Superior temporal gyrus (tissue), 1 donor: ENCODE results near the gene HHIPL1.
A peak's percentile ranks its signal among the peaks of the same experiment; 100 is the strongest.

Source experiments
- DNase-seq: peaks from one replicate; pipeline ENCODE4 v3.0.0-alpha.2; 2016; ENCODE audit errors: extremely low spot score

The HHIPL1 gene

DNA sequence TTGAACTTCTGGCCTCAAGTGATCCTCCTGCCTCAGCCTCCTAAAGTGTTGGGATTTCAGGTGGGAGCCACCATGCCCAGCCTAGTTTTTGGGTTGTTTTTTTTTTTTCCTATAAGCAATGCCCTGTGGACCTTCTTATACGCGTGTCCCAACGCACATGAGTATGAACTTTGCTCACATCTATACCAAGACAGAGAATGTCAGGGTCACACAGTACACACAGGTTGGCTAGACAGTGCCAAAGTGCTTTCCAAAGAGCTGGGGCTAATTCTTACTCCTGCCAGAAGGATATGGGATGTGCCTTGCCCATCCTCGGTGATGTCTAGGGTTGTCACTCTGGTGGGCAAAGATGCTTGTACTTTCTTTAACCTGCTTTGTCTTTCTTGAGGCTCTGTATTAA lies 33.3 kb upstream of the HHIPL1 start:
- DNase-seq = no peak

DNA sequence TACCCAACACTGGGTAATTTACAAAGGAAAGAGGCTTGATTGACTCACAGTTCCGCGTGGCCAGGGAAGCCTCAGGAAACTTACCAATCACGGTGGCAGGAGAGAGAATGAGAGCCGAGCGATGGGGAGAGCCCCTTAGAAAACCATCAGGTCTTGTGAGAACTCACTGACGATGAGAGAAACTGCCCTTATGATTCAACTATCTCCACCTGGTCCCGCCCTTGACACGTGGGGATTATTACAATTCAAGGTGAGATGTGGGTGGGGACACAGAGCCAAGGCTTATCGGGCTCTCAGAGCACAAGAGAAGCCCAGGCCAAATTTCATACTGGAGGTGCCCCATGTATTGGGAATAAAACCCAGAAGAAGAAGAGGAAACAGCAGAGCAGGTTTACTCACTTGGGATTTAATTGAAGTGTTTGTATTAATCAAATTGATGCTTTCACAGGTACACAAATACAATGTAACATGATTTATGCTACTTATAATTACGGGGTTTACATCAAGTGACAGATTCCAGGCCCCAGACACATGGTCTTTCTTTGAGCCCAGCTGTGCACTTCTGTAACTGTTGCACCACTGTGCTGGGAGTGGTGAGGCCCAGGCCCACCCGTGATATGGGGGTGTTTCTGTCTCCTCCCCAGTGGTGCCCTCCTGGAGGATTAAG lies 32.7 kb upstream of the HHIPL1 start:
- DNase-seq = no peak

DNA sequence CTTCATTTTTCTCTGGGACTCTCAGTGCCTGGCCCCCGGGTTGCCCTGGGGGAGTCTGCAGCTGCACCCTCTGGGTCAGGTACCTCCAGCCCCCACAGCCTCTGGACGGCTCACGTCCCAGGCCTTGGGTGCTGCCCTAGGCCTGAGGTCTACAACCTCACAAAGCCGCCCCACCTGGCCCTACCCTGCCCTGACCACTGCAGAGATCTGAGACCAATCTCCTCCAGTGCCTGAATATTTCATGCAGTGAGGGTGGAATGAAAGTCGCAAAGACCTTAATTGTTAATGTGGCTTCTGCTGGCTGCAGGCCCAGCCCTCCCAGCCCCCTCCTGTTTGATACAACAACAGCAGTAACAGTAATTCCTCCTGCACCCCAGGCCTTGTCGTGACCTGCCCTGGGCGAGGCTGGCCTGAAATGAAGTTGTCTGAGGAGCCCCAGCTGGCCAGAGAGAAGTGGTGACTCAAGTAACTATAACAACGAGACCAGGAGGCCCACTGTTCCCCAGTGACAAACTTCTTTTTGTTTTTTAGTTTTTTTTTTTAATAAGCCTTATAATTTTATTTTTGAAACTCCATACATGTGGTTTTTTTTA lies 32.1 kb upstream of the HHIPL1 start:
- DNase-seq = no peak

DNA sequence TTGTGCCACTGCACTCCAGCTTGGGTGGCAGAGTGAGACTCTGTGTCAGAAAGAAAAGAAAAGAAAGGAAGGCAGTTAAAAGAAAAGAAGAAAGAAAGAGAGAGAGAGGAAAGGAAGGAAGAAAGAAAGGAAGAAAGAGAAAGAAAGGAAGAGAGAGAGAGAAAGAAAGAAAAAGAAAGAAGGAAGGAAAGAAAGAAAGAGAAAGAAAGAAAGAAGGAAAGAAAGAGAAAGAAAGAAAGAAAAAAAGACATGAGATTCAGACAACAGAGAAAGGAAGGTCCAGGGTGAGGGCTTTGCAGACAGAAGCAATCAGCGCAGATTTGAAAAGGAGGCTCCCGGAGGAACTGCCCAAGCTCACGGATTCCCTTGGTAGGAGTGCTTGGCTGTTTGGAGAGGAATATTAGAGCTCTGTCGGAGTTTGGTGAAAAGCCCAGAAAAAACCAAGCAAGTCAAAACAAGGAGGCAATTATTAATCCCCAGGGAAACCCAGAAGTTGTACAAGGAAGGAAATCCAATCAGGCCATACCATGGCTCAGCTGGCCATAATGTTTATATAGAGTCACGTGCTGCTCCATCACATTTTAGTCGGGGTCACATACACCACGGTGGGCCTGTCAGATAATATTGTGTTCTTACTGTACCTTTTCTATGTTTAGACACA lies 29.3 kb upstream of the HHIPL1 start:
- no peak for DNase-seq

DNA sequence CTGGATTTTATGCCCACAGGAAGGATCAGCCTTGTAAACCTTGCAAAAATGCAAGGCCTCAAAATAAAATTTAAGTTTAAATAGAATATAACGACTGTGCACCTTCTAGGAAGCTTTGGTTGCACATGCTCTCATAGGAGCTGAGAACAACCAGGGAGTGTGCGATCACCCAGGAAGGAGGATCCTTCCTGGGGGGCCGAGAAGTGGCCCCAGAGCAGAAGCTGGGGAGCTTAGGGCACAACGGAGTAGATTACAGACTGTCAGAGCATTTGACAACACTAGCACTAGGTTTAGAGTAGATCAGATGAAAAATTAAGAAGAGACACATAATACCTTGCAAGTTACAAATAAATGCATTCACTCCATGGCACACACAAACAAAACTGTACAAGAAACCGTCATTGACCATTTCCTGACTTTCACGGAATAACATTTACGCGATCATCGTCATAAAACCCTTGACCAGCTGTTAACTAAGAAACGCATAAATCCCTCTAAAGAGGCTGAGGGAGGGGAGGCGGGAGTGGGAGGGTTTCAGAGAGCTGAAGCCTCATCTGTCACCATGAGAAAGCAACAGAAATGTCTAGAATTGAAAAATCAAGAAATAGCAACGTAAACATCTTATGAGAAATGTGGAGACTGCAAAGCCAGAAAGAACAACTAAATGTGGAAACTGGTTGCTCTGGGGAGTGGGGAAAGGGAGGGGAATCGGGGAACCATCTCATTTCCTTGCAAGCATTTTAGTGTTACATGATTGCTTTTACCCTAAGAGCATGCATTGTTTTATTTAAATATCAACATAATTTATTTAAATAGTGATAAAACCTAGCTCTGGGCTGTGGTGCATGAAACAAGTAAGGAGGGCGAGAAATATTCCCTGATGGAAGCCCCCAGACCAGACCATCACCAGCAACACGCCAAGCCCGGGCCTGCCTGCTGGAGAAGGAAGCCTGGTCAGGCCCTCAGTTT lies 27.8 kb upstream of the HHIPL1 start:
- DNase-seq = no peak

DNA sequence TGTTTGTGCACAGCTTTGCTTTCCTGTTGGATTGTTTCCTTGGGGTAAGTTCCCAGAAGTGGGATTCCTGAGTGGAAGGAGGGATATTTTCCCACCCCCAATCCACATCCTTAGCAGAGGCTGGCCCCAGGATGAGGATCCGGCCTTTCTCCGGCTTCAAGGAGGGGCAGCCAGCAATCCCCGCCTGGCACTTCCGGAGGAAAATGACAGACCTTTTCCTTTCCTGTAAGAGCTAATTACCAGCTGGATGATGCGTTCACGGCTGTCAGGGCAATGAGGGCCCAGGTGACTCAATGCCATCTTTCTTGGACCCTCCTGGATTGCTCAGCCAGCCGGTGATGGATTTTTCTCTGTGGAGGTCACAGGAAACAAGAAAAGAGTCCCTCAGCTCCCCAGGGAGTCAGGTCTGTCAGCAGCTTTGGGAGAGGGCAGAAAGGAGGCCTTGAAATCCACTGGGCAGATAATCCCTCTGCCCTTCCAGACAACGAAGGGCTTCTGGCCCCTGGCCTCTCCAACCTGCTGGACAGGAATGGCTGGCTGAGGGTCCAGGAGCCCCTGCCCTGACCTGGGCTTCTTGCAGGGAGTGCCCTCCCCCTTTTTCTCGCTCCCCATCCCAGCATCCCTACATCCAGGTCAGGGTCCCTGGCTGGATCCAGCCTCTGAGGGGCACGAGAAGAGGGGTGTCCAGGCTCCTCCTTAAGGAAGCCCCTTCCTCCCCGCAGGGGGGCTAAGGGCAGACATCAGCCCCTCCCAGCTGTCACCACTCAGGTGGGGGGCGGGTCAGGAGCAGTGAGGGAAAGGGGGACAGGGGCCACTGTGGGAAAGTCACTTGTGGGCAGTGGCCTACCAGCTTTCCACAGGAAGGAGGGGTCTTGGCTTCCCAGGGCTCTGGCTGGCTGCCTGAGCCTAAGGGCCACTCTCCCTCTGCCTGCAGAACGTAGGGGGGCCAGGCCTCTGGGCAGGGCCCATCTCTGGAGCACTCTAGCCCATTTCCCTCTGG lies 24.8 kb upstream of the HHIPL1 start:
- no peak for DNase-seq

DNA sequence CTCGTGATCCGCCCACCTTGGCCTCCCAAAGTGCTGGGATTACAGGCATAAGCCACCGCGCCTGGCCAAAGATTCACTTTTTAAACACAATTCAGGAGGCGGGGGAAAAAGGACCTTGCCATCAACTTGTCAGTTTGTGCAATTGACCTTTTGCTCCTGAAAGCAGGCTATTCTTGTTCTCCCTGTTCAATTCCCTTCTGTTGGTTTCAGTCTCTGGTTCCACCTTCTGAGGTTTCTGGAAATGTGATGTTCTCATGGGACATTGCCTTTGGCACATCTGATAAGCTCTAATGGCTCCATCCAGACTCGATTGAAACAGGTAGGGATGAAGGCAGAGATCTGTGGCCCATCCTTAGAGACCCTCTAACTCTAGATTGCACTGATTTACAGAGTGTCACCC lies 23.0 kb upstream of the HHIPL1 start:
- no peak for DNase-seq

DNA sequence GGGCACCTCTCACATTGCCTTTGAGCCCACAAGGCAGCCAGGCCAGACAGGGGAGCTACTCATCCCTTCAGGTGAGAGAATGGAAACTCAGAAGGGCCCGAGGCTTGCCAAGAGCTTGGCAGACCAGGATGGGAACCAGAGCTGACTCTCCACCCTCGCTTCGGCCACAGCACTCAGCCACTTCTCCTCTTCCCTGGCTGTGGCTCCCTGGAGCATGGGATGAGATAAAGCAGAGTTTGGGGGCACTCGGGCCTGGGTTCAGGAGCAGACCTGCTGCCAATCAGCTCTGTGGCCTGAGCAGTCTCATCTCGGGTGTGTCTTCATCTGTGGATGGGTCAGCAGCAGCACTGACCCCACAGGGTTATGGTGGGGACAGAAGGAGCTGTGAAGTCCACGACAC lies 20.9 kb upstream of the HHIPL1 start:
- no peak for DNase-seq

DNA sequence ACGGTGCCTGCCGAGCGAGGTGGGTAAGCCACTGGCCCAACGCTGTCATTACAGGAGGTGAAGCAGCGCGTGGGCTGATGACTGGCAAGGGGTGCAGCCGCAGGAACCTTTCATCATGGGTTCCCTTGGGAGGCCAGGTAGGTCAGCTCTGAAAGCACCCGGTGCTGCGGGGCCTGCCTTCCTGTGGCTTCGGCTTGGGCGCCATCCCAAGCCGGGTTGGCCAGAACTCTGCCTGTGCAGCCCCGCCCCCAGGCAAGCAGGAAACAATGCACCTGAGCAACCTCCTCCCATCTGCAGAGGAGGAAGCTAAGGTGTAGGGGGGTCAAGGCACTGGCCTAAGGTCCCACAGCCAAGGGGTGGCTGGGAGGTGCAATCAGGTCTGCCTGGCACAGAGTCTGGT lies 20.0 kb upstream of the HHIPL1 start:
- DNase-seq = no peak

DNA sequence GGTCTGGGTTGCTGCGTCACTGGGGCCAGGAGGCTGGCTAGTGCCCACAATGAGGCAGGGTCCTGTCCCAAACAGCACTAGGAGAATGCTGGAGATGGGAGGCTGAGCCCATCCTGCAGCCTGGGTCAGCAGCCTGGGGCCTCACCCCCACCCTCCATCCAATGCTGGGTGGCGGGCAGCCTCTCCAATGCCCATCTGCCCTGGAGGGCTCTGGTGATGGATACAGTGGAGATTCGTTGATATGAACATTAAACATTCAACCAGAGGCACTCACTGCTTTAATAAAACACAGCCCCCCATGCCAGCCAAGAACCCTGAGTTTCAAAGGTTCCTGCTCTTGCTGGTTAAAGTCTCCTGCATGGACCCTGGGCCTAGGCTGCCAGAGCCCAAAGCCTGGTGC lies 19.5 kb upstream of the HHIPL1 start:
- DNase-seq = no peak

DNA sequence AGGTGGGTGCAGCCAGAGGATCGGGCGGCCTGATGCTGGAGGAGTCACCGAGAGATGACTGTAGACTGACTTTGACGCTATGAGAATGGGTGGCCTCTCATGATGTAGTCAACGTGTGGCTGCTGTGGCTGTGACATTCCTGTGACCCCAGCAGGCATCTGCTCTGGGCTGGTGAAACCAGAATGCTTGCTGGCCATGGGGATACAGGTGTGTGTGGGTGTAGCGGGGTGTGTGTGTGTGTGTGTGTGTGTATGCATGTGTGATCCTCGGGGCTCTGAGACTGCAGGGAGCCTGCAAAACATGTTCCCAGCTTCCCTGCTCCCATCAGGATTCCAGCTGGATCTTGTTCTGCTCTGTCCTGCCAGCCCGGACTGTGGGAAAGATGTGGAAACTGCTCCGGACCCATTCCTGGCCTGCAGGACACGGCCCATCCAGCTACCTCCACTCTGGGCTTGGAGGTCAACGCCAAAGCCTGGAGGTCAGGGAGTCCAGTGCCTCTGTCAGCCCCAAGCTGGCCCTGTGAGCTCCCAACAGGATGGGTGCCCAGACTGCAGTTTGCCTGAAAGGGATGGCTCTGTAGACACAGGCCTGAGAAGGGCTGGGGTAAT lies 18.8 kb upstream of the HHIPL1 start:
- no peak for DNase-seq

DNA sequence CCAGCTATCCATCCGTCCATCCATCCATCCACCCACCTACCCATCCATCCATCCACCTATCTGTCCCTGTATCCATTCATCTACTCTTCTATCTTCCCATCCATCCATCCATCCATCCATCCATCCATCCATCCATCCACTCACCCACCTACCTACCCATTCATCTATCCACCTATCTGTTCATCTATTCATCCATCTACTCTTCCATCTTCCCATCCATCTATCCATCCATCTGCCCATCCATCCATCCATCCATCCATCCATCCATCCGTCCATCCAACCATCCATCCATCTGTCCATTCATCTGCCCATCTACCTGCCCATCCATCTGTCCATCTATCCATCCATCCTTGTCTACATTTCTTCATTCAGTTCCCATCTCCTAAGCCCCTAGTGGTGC lies 17.8 kb upstream of the HHIPL1 start:
- no peak for DNase-seq

DNA sequence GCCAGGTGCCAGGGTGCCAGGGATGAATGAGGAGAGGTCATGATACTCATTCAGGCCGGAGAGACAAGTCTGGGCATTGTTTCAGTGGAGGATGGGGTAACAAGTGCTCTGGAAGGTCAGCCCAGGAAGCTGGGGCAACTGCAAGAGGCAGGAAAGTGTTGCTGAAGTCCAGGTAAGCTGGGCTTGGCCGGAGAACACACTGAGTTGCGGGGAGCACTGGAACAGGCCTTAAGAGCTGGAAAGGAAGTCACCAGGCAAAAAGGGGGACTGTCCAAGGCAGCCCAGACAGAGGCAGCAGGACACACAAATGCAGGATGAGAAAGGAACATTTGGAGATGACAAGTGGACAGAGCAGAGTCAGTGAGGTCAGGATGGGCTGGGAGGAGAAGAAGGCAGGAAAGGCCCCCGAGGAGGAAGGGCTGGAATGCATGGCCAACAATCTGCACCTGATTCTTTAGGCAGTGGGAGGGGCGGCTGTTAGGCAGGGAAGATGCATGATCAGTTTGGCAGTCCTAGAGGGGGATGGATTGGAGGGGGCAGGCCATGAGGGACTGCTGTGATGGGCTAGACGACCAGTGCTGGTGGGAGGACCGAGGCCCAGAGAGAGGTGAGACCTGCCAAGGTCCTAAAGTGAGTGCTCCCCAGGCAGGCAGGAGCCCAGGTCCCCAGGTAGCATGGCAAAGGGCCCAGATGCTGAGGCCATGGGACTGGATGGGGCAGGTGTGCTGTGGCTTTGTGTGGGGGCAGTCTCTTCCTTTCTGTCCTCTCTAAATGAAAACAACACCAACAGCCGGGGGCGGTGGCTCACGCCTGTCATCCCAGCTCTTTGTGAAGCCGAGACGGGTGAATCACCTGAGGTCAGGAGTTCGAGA lies 17.2 kb upstream of the HHIPL1 start:
- no peak for DNase-seq

DNA sequence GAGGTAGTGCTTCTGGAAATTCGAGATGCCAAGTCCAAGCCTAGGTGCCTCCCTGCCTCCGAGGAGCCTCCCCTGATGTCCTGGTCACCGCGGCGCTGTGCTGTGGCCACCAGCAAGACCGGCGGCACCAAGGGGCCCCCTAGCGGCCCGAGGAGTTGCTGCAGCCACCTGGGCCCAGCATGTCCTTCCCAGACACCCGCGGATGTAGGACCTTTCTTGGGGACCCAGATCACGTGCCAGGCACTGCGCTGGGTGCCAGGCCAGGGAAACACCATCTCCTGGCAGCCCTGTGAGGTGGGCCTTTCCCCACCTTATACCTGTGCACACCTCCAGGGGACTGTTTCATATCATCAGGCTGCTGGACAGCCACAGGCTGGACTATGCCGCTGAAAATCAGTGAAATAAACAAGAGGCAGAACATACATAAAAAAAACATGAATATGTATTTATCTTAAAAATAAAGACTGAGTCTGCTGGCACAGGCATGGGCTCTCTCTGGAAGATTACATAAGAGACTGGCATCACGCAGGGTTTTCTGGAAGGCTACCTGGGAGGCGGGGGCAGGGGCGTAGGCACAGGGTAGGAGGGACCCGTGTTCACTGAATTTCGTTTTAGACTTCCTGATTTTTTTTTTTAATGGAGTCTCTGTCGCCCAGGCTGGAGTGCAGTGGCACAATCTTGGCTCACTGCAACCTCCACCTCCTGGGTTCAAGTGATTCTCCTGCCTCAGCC lies 15.9 kb upstream of the HHIPL1 start:
- DNase-seq = peak; percentile 85

DNA sequence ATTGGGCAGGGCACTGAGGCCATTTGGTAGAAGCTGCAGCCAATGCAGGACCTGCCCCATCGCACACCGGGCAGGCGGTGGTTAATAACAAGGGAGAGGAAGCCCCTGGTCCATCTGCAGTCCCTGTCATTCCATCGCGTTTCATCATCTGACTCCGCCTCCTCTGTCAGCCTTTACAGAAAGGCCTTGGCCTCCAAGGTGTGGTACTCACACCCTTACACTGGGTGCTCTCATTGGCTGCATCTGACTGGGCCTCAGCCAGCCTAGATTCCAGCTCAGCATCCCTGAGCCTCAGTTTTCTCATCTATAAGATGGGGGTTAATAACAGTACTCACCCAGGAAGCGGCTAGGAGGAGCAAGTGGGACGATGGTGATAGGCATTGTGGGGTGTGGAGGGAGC lies 14.7 kb upstream of the HHIPL1 start:
- no peak for DNase-seq

DNA sequence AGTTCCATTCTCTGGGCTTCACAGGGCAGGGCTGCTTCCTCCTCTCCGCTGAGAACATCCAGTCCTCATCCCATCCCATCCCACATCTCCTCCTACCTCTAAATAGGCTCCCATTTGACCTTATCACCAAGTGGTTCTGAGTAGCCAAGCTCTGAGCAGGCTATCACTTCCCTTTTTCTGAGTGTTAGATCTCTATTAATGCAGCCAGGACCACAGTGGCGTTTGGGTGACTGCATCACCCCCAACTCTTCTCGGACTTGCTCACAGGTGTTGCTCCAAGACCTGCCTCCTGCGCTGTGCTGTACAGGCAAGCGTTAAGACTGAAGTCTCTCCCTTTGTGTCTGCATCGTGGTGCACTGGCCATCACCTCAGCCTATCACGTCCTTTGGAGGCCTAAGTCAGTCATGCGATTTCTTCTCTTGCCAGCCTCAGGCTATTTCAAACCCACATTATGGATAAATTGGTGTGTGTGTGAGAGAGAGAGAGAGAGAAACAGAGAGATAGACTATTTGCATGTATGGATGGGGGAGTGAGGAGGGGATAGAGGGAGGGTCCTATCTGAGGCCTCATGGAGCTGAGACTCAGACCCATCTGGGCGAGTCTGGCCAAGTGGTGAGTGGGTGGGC lies 12.4 kb upstream of the HHIPL1 start:
- no peak for DNase-seq

DNA sequence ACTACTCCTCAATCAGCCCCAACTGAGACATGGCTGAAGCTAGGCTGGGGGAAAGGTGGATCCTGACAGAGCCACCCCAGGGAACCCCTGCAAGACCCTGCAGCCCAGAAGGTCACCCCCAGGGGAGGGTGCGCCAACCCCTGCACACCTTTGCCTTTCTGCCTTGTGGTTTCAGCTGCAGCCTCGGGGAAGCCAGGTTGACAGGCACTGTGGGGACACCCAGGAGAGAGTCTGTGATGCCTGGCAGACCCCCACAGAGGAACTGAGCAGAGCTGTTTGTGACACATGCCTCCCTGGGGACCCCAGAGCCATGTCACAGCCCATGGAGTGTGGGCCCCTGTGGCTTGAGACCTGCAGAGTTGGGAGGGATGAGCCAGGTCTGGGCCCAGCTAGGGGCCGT lies 11.8 kb upstream of the HHIPL1 start:
- DNase-seq = no peak

DNA sequence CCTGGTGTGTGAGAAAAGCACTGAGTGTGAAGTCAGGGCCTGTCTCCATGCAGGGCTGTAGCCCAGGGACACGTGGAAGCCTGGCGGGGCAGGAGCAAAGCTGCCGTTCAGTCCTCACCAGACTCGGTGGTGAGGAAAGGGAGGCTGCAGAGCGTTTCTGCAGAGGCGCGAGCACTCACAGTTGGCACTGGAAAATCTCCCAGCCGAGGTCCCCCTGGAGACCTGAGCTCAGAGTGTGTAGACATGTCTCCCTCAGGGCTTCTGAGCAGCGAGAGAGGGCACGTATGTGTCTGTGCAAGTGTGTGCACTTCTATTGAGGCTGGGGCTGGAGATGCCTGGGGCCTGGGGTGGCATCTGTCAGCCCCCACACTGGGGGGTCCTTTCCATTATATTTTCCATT lies 11.0 kb upstream of the HHIPL1 start:
- DNase-seq = no peak

DNA sequence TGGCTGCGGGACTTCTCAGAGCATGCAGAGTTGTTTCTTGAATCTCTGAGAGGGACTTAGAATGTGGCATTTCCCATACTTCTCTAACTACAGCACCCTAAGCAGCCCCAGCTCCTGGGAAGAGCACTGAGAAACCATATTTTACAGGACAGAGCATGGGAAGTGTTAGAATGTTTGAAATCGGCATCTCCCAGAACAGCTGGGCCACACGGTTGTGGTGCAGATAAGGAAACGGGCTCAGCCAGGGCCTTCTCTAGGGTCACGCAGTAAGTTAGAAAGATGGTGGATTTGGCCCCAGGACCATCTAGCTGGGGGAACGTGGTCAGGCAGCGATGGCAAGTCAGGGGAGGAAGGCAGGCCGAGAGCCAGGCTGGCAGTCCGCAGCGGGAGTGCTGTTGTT lies 10.5 kb upstream of the HHIPL1 start:
- DNase-seq = no peak
